Measurements from ENCODE around the gene SPEM3.
"Not testable (repeated sequence)": the region's sequence is repeated elsewhere in the genome, so short reads cannot be mapped to it uniquely, and the experiment has no call there.

SPEM3 gene

GRCh38 chr17:7474767-7475166, 46.1 kb downstream of the SPEM3 start:
- DNase-seq (ENCODE audit: low spot score), result not testable (repeated sequence)

- no peak for DNase-seq (ENCODE audit: low spot score)
Measured at GRCh38 chr17:7475764-7476422, 47.2 kb downstream of the SPEM3 start.

GRCh38 chr17:7476494-7476893, 47.8 kb downstream of the SPEM3 start:
- no peak for DNase-seq (ENCODE audit: low spot score)

GRCh38 chr17:7476951-7477350, 48.3 kb downstream of the SPEM3 start:
- DNase-seq (ENCODE audit: low spot score), result no peak

GRCh38 chr17:7477392-7478275, 49.0 kb downstream of the SPEM3 start:
- no peak for DNase-seq (ENCODE audit: low spot score)

- peak; percentile 76 for DNase-seq (ENCODE audit: low spot score)
Measured at GRCh38 chr17:7478276-7479212, 49.9 kb downstream of the SPEM3 start.

GRCh38 chr17:7479213-7480088, 50.8 kb downstream of the SPEM3 start, which contains the start of gene ZBTB4:
TSS of gene ZBTB4 (minus strand) at chr17:7479631. CDS start at chr17:7466801, 12,830 bp downstream.
- DNase-seq (ENCODE audit: low spot score), result peak; percentile 86

GRCh38 chr17:7480089-7480384, 51.4 kb downstream of the SPEM3 start:
- DNase-seq (ENCODE audit: low spot score), result no peak

GRCh38 chr17:7481275-7481674, 52.6 kb downstream of the SPEM3 start, which contains the start of gene SLC35G6:
TSS of gene SLC35G6 (plus strand) at chr17:7481446. CDS start at chr17:7481517, 71 bp downstream.
- DNase-seq (ENCODE audit: low spot score), result not testable (repeated sequence)

GRCh38 chr17:7481842-7482741, 53.4 kb downstream of the SPEM3 start:
- DNase-seq (ENCODE audit: low spot score), result not testable (repeated sequence)
